SK-N-SH treated with all-trans-retinoic acid at 6 μM for 48 hours (cell line): Measurements from ENCODE around the gene ZFP37.

Experiments used
- CREB5 ChIP-seq: fragments of 250-450 bp; sonication (Bioruptor Pico); IDR thresholded peaks from 2 replicates; pipeline ENCODE4 v1.5.1; 2020; ENCODE audit warnings: low read depth, mild to moderate bottlenecking, moderate library complexity
- OSR1 ChIP-seq: fragments of 250-450 bp; sonication (Bioruptor Pico); IDR thresholded peaks from 2 replicates; pipeline ENCODE4 v1.8.0; 2022; ENCODE audit warnings: moderate library complexity, mild to moderate bottlenecking, inconsistent platforms
- RARB ChIP-seq: fragments of 250-450 bp; sonication (Bioruptor Pico); IDR thresholded peaks from 2 replicates; pipeline ENCODE4 v1.8.0; 2021; ENCODE audit warnings: mild to moderate bottlenecking, moderate library complexity
- SNAI2 ChIP-seq: fragments of 250-450 bp; sonication (Bioruptor Pico); IDR thresholded peaks from 2 replicates; pipeline ENCODE4 v1.5.0; 2020; ENCODE audit warnings: mild to moderate bottlenecking, moderate library complexity
- TOX ChIP-seq: fragments of 250-450 bp; sonication (Bioruptor Pico); IDR thresholded peaks from 2 replicates; pipeline ENCODE4 v1.8.0; 2021; ENCODE audit warnings: mild to moderate bottlenecking, moderate library complexity, borderline replicate concordance
- ZC3H10 ChIP-seq: fragments of 250-450 bp; sonication (Bioruptor Pico); IDR thresholded peaks from 2 replicates; pipeline ENCODE4 v1.5.1; 2021; ENCODE audit warnings: mild to moderate bottlenecking, moderate library complexity
- ZFP3 ChIP-seq: fragments of 250-450 bp; sonication (Bioruptor Pico); IDR thresholded peaks from 2 replicates; pipeline ENCODE4 v1.5.0; 2020; ENCODE audit warnings: mild to moderate bottlenecking, moderate library complexity
- ZNF565 ChIP-seq: fragments of 450-650 bp; formaldehyde crosslinking; conservative IDR thresholded peaks from 2 replicates; pipeline ENCODE4 v1.5.0; 2020; ENCODE audit warnings: low read depth, mild to moderate bottlenecking, moderate library complexity
- TF ChIP-seq, protein P1 (sequence below): fragments of 250-450 bp; sonication (Bioruptor Pico); IDR thresholded peaks from 2 replicates; pipeline ENCODE4 v1.8.0; 2020; ENCODE audit warnings: mild to moderate bottlenecking, moderate library complexity, borderline replicate concordance

DNA sequence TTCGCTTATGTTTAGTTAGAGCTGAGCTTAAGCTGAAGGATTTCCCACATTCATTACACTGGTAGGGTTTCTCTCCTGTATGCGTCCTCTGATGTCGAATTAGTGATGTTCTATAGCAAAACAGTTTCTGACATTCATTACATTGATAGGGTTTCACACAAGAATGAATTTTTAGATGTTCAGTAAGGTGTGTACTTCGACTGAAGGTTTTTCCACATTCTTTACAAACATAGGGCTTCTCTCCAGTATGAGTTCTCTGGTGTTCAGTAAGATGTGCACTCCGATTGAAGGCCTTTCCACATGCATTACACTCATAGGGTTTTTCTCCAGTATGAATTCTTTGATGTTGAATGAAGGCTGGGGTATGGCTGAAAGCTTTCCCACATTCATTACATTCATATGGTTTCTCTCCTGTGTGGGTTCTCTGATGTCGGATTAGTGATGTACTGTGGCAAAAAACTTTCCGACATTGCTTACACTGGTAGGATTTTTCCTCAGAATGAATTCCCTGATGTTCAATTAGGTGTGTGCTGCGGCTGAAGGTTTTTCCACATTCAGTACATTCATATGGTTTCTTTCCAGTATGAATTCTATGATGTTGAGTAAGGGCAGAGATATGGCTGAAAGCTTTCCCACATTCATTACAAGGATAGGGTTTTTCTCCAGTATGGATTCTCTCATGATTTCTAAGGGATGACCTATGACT is 59.1 kb downstream of the ZFP37 start:
- TF ChIP-seq OSR1 (CRISPR knock-in tag) (no peak), RARB (CRISPR knock-in tag) (no peak), TOX (CRISPR knock-in tag) (no peak), CREB5 (no peak), ZNF565 (CRISPR knock-in tag) (no peak), ZFP3 (CRISPR knock-in tag) (no peak), SNAI2 (no peak), ZC3H10 (CRISPR knock-in tag) (no peak)
- TF ChIP-seq, protein P1, sequence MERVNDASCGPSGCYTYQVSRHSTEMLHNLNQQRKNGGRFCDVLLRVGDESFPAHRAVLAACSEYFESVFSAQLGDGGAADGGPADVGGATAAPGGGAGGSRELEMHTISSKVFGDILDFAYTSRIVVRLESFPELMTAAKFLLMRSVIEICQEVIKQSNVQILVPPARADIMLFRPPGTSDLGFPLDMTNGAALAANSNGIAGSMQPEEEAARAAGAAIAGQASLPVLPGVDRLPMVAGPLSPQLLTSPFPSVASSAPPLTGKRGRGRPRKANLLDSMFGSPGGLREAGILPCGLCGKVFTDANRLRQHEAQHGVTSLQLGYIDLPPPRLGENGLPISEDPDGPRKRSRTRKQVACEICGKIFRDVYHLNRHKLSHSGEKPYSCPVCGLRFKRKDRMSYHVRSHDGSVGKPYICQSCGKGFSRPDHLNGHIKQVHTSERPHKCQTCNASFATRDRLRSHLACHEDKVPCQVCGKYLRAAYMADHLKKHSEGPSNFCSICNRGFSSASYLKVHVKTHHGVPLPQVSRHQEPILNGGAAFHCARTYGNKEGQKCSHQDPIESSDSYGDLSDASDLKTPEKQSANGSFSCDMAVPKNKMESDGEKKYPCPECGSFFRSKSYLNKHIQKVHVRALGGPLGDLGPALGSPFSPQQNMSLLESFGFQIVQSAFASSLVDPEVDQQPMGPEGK (CRISPR knock-in tag) = no peak
